ENCODE data around the gene KANK2.

Gene KANK2

DNA sequence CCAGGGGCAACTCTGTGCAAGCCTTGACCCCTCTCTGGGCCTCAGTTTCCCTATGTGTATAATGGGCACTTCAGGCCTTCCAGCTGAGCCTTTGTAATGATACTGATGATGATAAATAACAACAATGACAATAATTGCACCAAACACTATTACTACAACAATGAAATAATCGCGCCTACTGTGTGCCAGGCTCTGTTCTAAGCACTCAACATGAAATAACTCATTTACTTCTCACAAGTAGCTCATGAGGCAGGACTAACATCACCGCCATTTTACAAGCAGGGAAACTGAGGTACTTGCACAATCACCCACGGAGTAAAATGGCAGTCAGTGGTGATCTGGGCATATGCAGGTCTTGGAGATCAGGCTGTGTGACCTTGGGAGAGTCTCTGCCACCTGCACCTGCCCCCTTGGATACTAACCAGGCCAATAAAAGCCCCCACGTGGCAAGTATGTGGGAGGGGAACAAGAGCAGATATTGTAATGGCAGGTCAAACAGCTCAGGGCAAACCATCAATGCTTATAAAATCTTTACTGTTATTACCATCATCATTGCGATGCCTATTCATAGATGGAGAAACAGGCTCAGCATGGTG lies 41.5 kb upstream of the KANK2 start:
- no peak overlapping the region for H2AFZ ChIP-seq (ENCODE audit: low read depth, low read length)
- no peak overlapping the region for H3K4me3 ChIP-seq (ENCODE audit: low read length)
- H3K36me3 ChIP-seq (replicated peaks; ENCODE audit: low read depth, low read length) = peaks cover 6% of the 10 kb centered on the region
- H3K79me2 ChIP-seq (ENCODE audit: low read length) = no peaks in the 10 kb centered on the region
- TF ChIP-seq EZH2phosphoT487 (IDR thresholded peaks at IDR 0.05; ENCODE audit: low read depth) = no peak
- TF ChIP-seq, protein P1, sequence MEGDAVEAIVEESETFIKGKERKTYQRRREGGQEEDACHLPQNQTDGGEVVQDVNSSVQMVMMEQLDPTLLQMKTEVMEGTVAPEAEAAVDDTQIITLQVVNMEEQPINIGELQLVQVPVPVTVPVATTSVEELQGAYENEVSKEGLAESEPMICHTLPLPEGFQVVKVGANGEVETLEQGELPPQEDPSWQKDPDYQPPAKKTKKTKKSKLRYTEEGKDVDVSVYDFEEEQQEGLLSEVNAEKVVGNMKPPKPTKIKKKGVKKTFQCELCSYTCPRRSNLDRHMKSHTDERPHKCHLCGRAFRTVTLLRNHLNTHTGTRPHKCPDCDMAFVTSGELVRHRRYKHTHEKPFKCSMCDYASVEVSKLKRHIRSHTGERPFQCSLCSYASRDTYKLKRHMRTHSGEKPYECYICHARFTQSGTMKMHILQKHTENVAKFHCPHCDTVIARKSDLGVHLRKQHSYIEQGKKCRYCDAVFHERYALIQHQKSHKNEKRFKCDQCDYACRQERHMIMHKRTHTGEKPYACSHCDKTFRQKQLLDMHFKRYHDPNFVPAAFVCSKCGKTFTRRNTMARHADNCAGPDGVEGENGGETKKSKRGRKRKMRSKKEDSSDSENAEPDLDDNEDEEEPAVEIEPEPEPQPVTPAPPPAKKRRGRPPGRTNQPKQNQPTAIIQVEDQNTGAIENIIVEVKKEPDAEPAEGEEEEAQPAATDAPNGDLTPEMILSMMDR (IDR thresholded peaks at IDR 0.05; ENCODE audit: low read depth, low read length) = no peak
- no peak overlapping the region for H3K4me2 ChIP-seq (ENCODE audit: low read length)
- no peaks in the 10 kb centered on the region for H3K27me3 ChIP-seq (ENCODE audit: low read depth, low read length)
- H3K9ac ChIP-seq (ENCODE audit: low read length) = no peak overlapping the region
- no peaks in the 10 kb centered on the region for H3K4me1 ChIP-seq (ENCODE audit: low read length)
- no peaks in the 10 kb centered on the region for H4K20me1 ChIP-seq (ENCODE audit: insufficient read depth, low read length)
- H3K27ac ChIP-seq (ENCODE audit: low read length) = no peak overlapping the region
- H3K9me3 ChIP-seq (ENCODE audit: insufficient read depth, low read length) = no peaks in the 10 kb centered on the region

DNA sequence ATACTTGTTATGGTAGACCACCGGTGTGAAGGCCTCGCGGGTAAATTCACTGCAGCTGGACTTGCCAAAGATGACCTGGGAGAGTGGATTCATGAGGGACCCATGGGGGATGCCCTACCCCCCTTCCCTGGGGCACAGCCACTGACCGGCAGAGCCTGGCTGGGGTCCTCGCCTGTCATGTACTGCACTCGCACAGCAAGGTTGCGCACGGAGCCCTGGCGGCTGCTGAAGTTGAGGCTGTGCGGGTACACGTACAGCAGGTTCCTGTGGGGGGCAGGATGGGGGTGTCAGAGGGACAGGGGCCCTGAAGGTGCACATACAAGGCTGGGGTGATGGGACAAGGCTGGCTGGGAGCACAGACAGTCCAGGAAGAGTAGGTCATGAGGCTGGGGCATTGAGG lies 40.7 kb upstream of the KANK2 start:
- TF ChIP-seq, protein P1 (IDR thresholded peaks at IDR 0.05; ENCODE audit: low read depth, low read length) = no peak
- no peak for TF ChIP-seq EZH2phosphoT487 (IDR thresholded peaks at IDR 0.05; ENCODE audit: low read depth)
- Histone ChIP-seq H3K4me1 (ENCODE audit: low read length) (no peaks in the 10 kb centered on the region), H3K9ac (ENCODE audit: low read length) (no peak overlapping the region), H3K9me3 (ENCODE audit: insufficient read depth, low read length) (no peaks in the 10 kb centered on the region), H3K27ac (ENCODE audit: low read length) (no peak overlapping the region), H4K20me1 (ENCODE audit: insufficient read depth, low read length) (no peaks in the 10 kb centered on the region), H3K4me2 (ENCODE audit: low read length) (no peak overlapping the region), H3K4me3 (ENCODE audit: low read length) (no peak overlapping the region), H3K27me3 (ENCODE audit: low read depth, low read length) (no peaks in the 10 kb centered on the region), H3K79me2 (ENCODE audit: low read length) (no peaks in the 10 kb centered on the region), H2AFZ (ENCODE audit: low read depth, low read length) (no peak overlapping the region), H3K36me3 (replicated peaks; ENCODE audit: low read depth, low read length) (peaks cover 6% of the 10 kb centered on the region)

DNA sequence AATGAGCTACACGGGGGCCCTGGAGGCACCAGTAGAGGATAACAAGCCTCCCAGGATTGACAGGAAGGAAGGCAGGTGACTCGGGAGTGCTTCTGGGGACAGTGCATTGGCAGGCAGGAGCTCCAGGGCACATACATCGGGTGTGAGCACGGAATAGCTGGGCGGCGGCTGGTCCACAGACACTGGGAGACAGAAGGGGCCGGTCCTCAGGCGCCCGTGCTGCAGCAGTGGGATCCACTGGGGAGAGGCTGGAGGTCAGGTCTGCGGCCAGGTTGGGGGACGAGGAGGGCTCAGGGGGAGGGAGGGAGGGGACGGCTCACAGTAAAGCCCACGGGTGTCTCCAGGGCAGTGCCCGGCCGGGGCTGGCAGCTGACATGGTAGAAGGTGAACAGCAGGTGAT lies 40.0 kb upstream of the KANK2 start:
- Histone ChIP-seq H3K9me3 (ENCODE audit: insufficient read depth, low read length) (no peaks in the 10 kb centered on the region), H2AFZ (ENCODE audit: low read depth, low read length) (no peak overlapping the region), H3K4me2 (ENCODE audit: low read length) (no peak overlapping the region), H3K4me3 (ENCODE audit: low read length) (no peak overlapping the region), H3K9ac (ENCODE audit: low read length) (no peak overlapping the region), H3K27ac (ENCODE audit: low read length) (no peak overlapping the region), H3K4me1 (ENCODE audit: low read length) (no peaks in the 10 kb centered on the region), H3K27me3 (ENCODE audit: low read depth, low read length) (no peaks in the 10 kb centered on the region), H4K20me1 (ENCODE audit: insufficient read depth, low read length) (no peaks in the 10 kb centered on the region), H3K36me3 (replicated peaks; ENCODE audit: low read depth, low read length) (peaks cover 8% of the 10 kb centered on the region), H3K79me2 (ENCODE audit: low read length) (no peaks in the 10 kb centered on the region)
- no peak for TF ChIP-seq EZH2phosphoT487 (IDR thresholded peaks at IDR 0.05; ENCODE audit: low read depth)
- TF ChIP-seq, protein P1 (IDR thresholded peaks at IDR 0.05; ENCODE audit: low read depth, low read length) = no peak

DNA sequence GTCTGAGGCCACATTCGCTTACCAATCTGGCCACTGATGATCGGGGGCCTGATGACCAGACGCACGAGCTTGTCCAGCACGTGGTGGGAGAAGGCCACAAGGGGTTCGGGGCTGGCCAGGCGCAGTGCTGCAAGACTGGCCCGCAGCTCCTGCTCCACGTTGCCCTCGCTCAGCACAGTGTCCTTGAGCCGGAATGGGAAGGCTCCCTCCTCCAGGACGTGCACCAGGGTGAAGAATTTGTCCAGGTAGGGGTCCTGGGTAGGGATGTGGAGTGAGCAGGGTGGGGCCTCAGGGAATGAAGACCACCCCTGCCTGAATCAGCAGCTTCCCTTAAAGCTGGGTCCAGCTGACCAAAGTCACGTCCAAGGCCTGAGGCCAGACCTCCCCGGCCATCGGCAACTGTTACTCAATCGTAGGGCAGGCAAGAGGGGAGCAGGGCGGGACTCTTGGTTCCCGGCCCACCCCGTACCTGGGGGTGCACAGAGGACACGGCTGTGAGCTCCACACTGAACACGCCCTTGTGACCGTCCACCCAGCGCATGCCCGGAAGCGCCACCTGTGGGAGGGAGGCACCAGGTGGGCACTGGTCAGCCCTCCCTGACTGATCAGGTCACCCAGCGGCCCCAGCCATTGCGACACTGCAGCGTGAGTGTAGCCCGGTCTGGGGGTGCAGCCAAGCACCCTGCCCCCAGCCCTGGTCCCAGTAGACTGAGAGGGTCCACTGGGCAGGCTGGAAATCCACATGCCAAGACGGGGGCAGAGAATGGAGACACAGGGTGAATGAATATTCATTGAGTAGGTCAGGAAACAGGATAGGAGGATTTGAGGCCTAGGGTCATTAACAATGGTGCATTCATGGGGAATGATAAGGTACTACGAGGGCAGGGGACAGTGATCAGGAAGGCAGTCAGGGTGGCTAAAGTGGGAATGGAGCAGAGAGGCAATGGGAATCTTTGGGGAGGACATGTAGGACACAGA lies 39.3 kb upstream of the KANK2 start:
- no peak overlapping the region for H2AFZ ChIP-seq (ENCODE audit: low read depth, low read length)
- no peak for TF ChIP-seq EZH2phosphoT487 (IDR thresholded peaks at IDR 0.05; ENCODE audit: low read depth)
- TF ChIP-seq, protein P1 (IDR thresholded peaks at IDR 0.05; ENCODE audit: low read depth, low read length) = no peak
- no peak overlapping the region for H3K4me3 ChIP-seq (ENCODE audit: low read length)
- no peaks in the 10 kb centered on the region for H4K20me1 ChIP-seq (ENCODE audit: insufficient read depth, low read length)
- H3K4me2 ChIP-seq (ENCODE audit: low read length) = no peak overlapping the region
- no peak overlapping the region for H3K27ac ChIP-seq (ENCODE audit: low read length)
- no peaks in the 10 kb centered on the region for H3K27me3 ChIP-seq (ENCODE audit: low read depth, low read length)
- no peaks in the 10 kb centered on the region for H3K9me3 ChIP-seq (ENCODE audit: insufficient read depth, low read length)
- no peak overlapping the region for H3K9ac ChIP-seq (ENCODE audit: low read length)
- H3K36me3 ChIP-seq (replicated peaks; ENCODE audit: low read depth, low read length) = peaks cover 10% of the 10 kb centered on the region
- H3K79me2 ChIP-seq (ENCODE audit: low read length) = no peaks in the 10 kb centered on the region
- H3K4me1 ChIP-seq (ENCODE audit: low read length) = no peaks in the 10 kb centered on the region

Measured in OCI-LY3 (cell line).